Testis (tissue), 2 donors: ENCODE data around the gene SCG3.

Source experiments
- CTCF ChIP-seq, 3 experiments: fragments of 450-650 bp in 2 of 3; fragments of 200-600 bp in 1 of 3; sonication (generic) in 1 of 3; IDR thresholded peaks; one replicate each; pipeline ENCODE4 v1.5.1; 2016 to 2019; ENCODE audit warnings: antibody characterized with exemption in 3 of 3, mild to moderate bottlenecking in 2 of 3, moderate library complexity in 1 of 3
- POLR2A ChIP-seq: fragments of 450-650 bp; IDR thresholded peaks from one replicate; pipeline ENCODE4 v1.6.1; 2017; ENCODE audit warnings: antibody characterized with exemption, mild to moderate bottlenecking, moderate library complexity

DNA sequence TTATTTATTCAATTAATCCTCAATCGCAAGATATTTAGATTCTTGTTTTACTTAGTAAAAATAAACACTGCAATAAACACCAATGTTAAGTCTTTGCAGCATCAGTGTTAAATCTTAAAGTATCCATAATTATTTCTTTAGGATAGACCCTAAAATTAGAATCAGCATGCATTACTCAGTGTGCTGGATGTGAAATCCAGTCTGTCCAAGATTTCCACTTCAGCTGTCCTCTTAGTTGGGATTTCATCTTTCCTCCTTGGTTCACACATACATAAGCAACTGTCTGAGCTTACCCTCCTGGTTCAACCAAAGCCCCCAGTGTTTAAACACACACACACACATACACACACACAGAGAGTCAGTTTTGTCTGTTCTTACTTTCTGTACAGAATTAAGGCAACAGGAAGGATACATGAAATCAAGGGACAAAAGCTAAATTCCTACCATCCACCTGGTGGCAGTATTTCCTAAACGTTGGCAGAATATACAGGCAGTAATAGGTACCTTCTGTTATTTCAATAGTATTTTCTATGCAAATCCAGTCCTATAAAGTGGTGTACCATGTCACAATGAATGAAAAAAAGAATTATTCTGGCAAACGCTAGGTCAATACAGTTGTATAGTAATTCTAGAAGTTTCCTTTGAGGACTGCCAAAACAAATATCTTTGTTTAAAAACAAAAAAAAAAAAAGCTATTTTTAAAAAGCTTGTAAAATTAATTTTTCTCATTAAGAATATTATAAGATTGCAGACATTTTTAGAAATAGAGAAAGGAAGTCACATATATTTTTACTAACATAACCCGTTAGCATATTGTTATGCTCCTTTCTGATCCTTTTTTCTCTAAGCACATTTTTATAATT, 31.4 kb upstream of the SCG3 start:
- TF ChIP-seq POLR2A (no peak), CTCF (IDR thresholded peaks at IDR 0.05) (peak; percentile 60 to 76 (median 64))
